ENCODE measurements around the gene PAX7. TPM values are rescaled to one million over a fixed set of nuclear protein-coding genes. Genes with fewer than 3 reads are reported as not detected.

The PAX7 gene
- total and polyA plus RNA-seq, 2 of the 4 experiments (the other 2 are of a cell fraction) = not detected

GRCh38 chr1:18614069-18614735, 16.4 kb upstream of the PAX7 start:
- Histone ChIP-seq H3K36me3 (ENCODE audit: control insufficient read depth, insufficient read depth, low read length) (no peaks in the 10 kb centered on the region), H2BK5ac (ENCODE audit: low read depth, low read length, poor library complexity, severe bottlenecking) (no peak overlapping the region), H3K9me1 (ENCODE audit: insufficient read depth, low read length) (no peaks in the 10 kb centered on the region), H3K23ac (ENCODE audit: low read depth, low read length) (no peak overlapping the region), H3K27me3 (ENCODE audit: control insufficient read depth, insufficient read depth, low read length) (no peaks in the 10 kb centered on the region; the same call in 1 of the 2 replicates), H2AK5ac (ENCODE audit: low read depth, low read length) (no peak overlapping the region), H3K14ac (replicated peaks; ENCODE audit: low read depth, low read length) (no peak overlapping the region), H3K4me3 (ENCODE audit: insufficient read depth, low read depth, low read length) (no peak overlapping the region), H4K20me1 (ENCODE audit: insufficient read depth, low read length) (no peaks in the 10 kb centered on the region), H2BK15ac (ENCODE audit: low read depth, low read length) (no peak overlapping the region), H3K79me1 (ENCODE audit: low read depth in 1 of 2, low read length in 2 of 2) (no peaks in the 10 kb centered on the region), H3K4ac (ENCODE audit: low read depth, low read length) (no peak overlapping the region), H3K9me3 (ENCODE audit: control insufficient read depth, insufficient read depth, low read length) (no peaks in the 10 kb centered on the region), H2AFZ (replicated peaks; ENCODE audit: low read length, poor library complexity) (no peak overlapping the region), H3K27ac (ENCODE audit: insufficient read depth, low read length) (no peak overlapping the region), H2AK9ac (replicated peaks; ENCODE audit: low read depth, low read length, poor library complexity) (no peak overlapping the region), H3K56ac (ENCODE audit: extremely low read depth, insufficient read depth, low read length) (no peak overlapping the region), H3K18ac (ENCODE audit: low read depth, low read length) (no peak overlapping the region), H3K4me2 (ENCODE audit: low read depth, low read length) (no peak overlapping the region), H3K4me1 (ENCODE audit: control insufficient read depth, insufficient read depth, low read length) (no peaks in the 10 kb centered on the region), H3K9ac (ENCODE audit: low read depth, low read length) (no peak overlapping the region), H2BK120ac (ENCODE audit: low read depth, low read length) (no peak overlapping the region), H4K5ac (ENCODE audit: low read depth, low read length) (no peak overlapping the region), H4K8ac (ENCODE audit: low read depth in 2 of 2, low read length in 2 of 2) (no peak overlapping the region), H4K91ac (ENCODE audit: insufficient read depth, low read depth, low read length) (no peak overlapping the region), H2BK20ac (ENCODE audit: low read depth, low read length) (no peak overlapping the region)
- TF ChIP-seq USF2 (IDR thresholded peaks at IDR 0.05; ENCODE audit: low read depth, low read length) = no peak
- TF ChIP-seq RFX5 (IDR thresholded peaks at IDR 0.05; ENCODE audit: low read depth, low read length) = no peak
- no peak for TF ChIP-seq MAFK (IDR thresholded peaks at IDR 0.05; ENCODE audit: low read depth, low read length)
- TF ChIP-seq ELK1 (IDR thresholded peaks at IDR 0.05; ENCODE audit: borderline replicate concordance, low read depth, low read length) = no peak
- no peak for TF ChIP-seq CHD1 (IDR thresholded peaks at IDR 0.05; ENCODE audit: low read depth, low read length)
- no peak for TF ChIP-seq FOS (IDR thresholded peaks at IDR 0.05; ENCODE audit: low read depth, low read length)
- TF ChIP-seq CEBPB (IDR thresholded peaks at IDR 0.05; ENCODE audit: low read depth, low read length) = no peak
- TF ChIP-seq RAD21 (IDR thresholded peaks at IDR 0.05; ENCODE audit: low read length) = no peak
- no peak for TF ChIP-seq NFE2L2 (IDR thresholded peaks at IDR 0.05; ENCODE audit: low read depth, low read length)
- TF ChIP-seq MAZ (IDR thresholded peaks at IDR 0.05; ENCODE audit: borderline replicate concordance, low read depth, low read length) = no peak
- no peak for TF ChIP-seq RCOR1 (IDR thresholded peaks at IDR 0.05; ENCODE audit: insufficient replicate concordance, low read length)
- no peak for TF ChIP-seq SMC3 (IDR thresholded peaks at IDR 0.05; ENCODE audit: low read depth, low read length)
- no peak for TF ChIP-seq BHLHE40 (IDR thresholded peaks at IDR 0.05; ENCODE audit: low read depth, low read length)
- no peak for TF ChIP-seq POLR2A (IDR thresholded peaks at IDR 0.05; ENCODE audit: low read depth, low read length)
- POLR2A ChIA-PET (ENCODE audit: unreplicated experiment) = no interaction called here
- WGBS, 2 experiments (ENCODE audit: extremely low coverage in 2 of 2, insufficient read length in 1 of 2) = 40% methylated on average over 2 of the region's 7 CpGs; no CpG with 5 or more reads in 1 of the 2 experiments
- intact Hi-C loops (cut with micrococcal nuclease) = no loop called here
- CTCF ChIA-PET = no interaction called here
- dilution Hi-C loops (cut with HindIII; ENCODE audit: low sequenced_read_pairs, unreplicated experiment) = no loop called here
- BruUV-seq (replicated peaks) = no TSS peak
- DNase-seq (no peak), ATAC-seq (ENCODE audit: low read depth) (no peak)
- in situ Hi-C loops (cut with MboI; ENCODE audit: low sequenced_read_pairs) = no loop called here

All from IMR-90 (cell line).